IMR-90 (cell line): ENCODE data around the gene CALY. TPM values are rescaled to one million over a fixed set of nuclear protein-coding genes. Genes with fewer than 3 reads are reported as not detected.

Source experiments
- ATAC-seq: fragments of 200-7000 bp; cut with Tn5 transposase; 2 replicates; pipeline ENCODE4 v1.9.1; 2020; ENCODE audit warnings: low read depth, mild to moderate bottlenecking, moderate library complexity
- BruUV-seq: library from RNA; stranded (reverse); fragments of 400-500 nt; replicated peaks from 2 replicates; lab custom pipeline; 2021; lab: Mats Ljungman, UMichigan
- CTCF ChIA-PET: fragments of 300-600 bp; formaldehyde crosslinking; extraction: SDS; loops from one replicate; lab custom pipeline; 2021; ENCODE audit warnings: antibody characterized with exemption; lab: Yijun Ruan, JAX
- POLR2A ChIA-PET: fragments of 300-600 bp; sonication (Branson Sonifier 250); formaldehyde crosslinking; loops from one replicate; lab custom pipeline; 2022; ENCODE audit warnings: antibody characterized with exemption; ENCODE audit not compliant: unreplicated experiment; lab: Charles Lee
- DNase-seq: peaks from one replicate; pipeline ENCODE4 v3.0.0; 2013
- H2AFZ ChIP-seq: replicated peaks from 2 replicates; pipeline ENCODE3; 2013; ENCODE audit warnings: low read length, mild to moderate bottlenecking; ENCODE audit not compliant: poor library complexity
- H2AK5ac ChIP-seq: 2 replicates; pipeline ENCODE4 v1.6.1; 2013; ENCODE audit warnings: low read depth, low read length, inconsistent platforms
- H2AK9ac ChIP-seq: replicated peaks from 2 replicates; pipeline ENCODE3; 2013; ENCODE audit warnings: mild to moderate bottlenecking, low read depth, low read length, moderate library complexity; ENCODE audit not compliant: poor library complexity
- H2BK120ac ChIP-seq: 2 replicates; pipeline ENCODE4 v1.6.1; 2013; ENCODE audit warnings: low read depth, low read length, inconsistent platforms
- H2BK15ac ChIP-seq: 3 replicates; pipeline ENCODE4 v1.6.1; 2013; ENCODE audit warnings: low read depth, low read length, inconsistent platforms
- H2BK20ac ChIP-seq: 2 replicates; pipeline ENCODE4 v1.6.1; 2013; ENCODE audit warnings: low read depth, mild to moderate bottlenecking, inconsistent platforms, low read length, moderate library complexity
- H2BK5ac ChIP-seq: 2 replicates; pipeline ENCODE4 v1.6.1; 2013; ENCODE audit warnings: mild to moderate bottlenecking, low read depth, low read length, inconsistent platforms; ENCODE audit not compliant: poor library complexity, severe bottlenecking
- H3K14ac ChIP-seq: replicated peaks from 2 replicates; pipeline ENCODE4 v1.6.1; 2013; ENCODE audit warnings: low read depth, low read length, inconsistent platforms
- H3K18ac ChIP-seq: 2 replicates; pipeline ENCODE4 v1.6.1; 2013; ENCODE audit warnings: low read depth, low read length, control low read depth
- H3K23ac ChIP-seq: 2 replicates; pipeline ENCODE4 v1.6.1; 2013; ENCODE audit warnings: low read depth, low read length, inconsistent platforms
- H3K27ac ChIP-seq: 2 replicates; pipeline ENCODE4 v1.5.1; 2013; ENCODE audit warnings: mild to moderate bottlenecking, control low read depth, low read length; ENCODE audit not compliant: insufficient read depth
- H3K27me3 ChIP-seq: 2 replicates; pipeline ENCODE4 v1.6.1; 2013; ENCODE audit warnings: low read length; ENCODE audit not compliant: control insufficient read depth, insufficient read depth
- H3K36me3 ChIP-seq: 2 replicates; pipeline ENCODE4 v1.6.1; 2013; ENCODE audit warnings: low read length, mixed read lengths; ENCODE audit not compliant: control insufficient read depth, insufficient read depth
- H3K4ac ChIP-seq: 2 replicates; pipeline ENCODE4 v1.6.1; 2013; ENCODE audit warnings: low read depth, low read length, inconsistent platforms
- H3K4me1 ChIP-seq: 2 replicates; pipeline ENCODE4 v1.6.1; 2013; ENCODE audit warnings: low read length, mixed read lengths; ENCODE audit not compliant: control insufficient read depth, insufficient read depth
- H3K4me2 ChIP-seq: 2 replicates; pipeline ENCODE4 v1.6.1; 2013; ENCODE audit warnings: low read depth, mild to moderate bottlenecking, control low read depth, low read length, moderate library complexity
- H3K4me3 ChIP-seq: 2 replicates; pipeline ENCODE4 v1.5.1; 2013; ENCODE audit warnings: low read depth, mild to moderate bottlenecking, control low read depth, low read length, moderate library complexity; ENCODE audit not compliant: insufficient read depth
- H3K56ac ChIP-seq: 2 replicates; pipeline ENCODE4 v1.6.1; 2013; ENCODE audit warnings: low read length, inconsistent platforms; ENCODE audit not compliant: insufficient read depth; ENCODE audit errors: extremely low read depth
- H3K79me1 ChIP-seq, 2 experiments: 2 replicates each; pipeline ENCODE4 v1.6.1; 2013; ENCODE audit warnings: low read length in 2 of 2, inconsistent platforms in 1 of 2, low read depth in 1 of 2
- H3K9ac ChIP-seq: 2 replicates; pipeline ENCODE4 v1.6.1; 2013; ENCODE audit warnings: low read depth, low read length, control low read depth
- H3K9me1 ChIP-seq: 2 replicates; pipeline ENCODE4 v1.6.1; 2013; ENCODE audit warnings: low read length, inconsistent platforms; ENCODE audit not compliant: insufficient read depth
- H3K9me3 ChIP-seq: 2 replicates; pipeline ENCODE4 v1.6.1; 2013; ENCODE audit warnings: low read length; ENCODE audit not compliant: control insufficient read depth, insufficient read depth
- H4K20me1 ChIP-seq: 2 replicates; pipeline ENCODE4 v1.6.1; 2013; ENCODE audit warnings: low read length, inconsistent platforms; ENCODE audit not compliant: insufficient read depth
- H4K5ac ChIP-seq: 2 replicates; pipeline ENCODE4 v1.6.1; 2013; ENCODE audit warnings: mild to moderate bottlenecking, low read depth, low read length, control low read depth
- H4K8ac ChIP-seq, 2 experiments: 2 replicates each; pipeline ENCODE4 v1.6.1; 2013; ENCODE audit warnings: low read depth in 2 of 2, low read length in 2 of 2, control low read depth in 1 of 2, inconsistent platforms in 1 of 2
- H4K91ac ChIP-seq: 2 replicates; pipeline ENCODE4 v1.6.1; 2013; ENCODE audit warnings: low read depth, low read length, inconsistent platforms; ENCODE audit not compliant: insufficient read depth
- MAFK ChIP-seq: IDR thresholded peaks from 2 replicates; pipeline ENCODE4 v1.6.1; 2012; ENCODE audit warnings: low read depth, low read length, improper control_type of control experiment
- POLR2A ChIP-seq: IDR thresholded peaks from 2 replicates; pipeline ENCODE4 v1.6.1; 2012; ENCODE audit warnings: mild to moderate bottlenecking, low read depth, low read length
- WGBS, 2 experiments: methylation state at CpG; one replicate each; pipeline versions ENCODE4 v1.1.5 to v1.1.7; 2013; ENCODE audit warnings: missing lambda C conversion rate in 2 of 2; ENCODE audit not compliant: insufficient read length in 1 of 2; ENCODE audit errors: extremely low coverage in 2 of 2; 5-methylcytosine and 5-hydroxymethylcytosine counted together
- dilution Hi-C: fragments of 300-500 bp; cut with HindIII; formaldehyde crosslinking; loops from one replicate; pipeline ENCODE4 v1.14.3; 2018; ENCODE audit warnings: low sequenced_read_pairs; ENCODE audit not compliant: unreplicated experiment
- in situ Hi-C: fragments of 300-500 bp; cut with MboI; formaldehyde crosslinking; loops from 3 replicates; pipeline ENCODE4 v1.14.3; 2019; ENCODE audit warnings: low sequenced_read_pairs, inconsistent platforms, mixed read lengths
- intact Hi-C: fragments of 100-400 bp; cut with micrococcal nuclease; formaldehyde crosslinking; loops from 2 replicates; pipeline ENCODE4 v1.10.0; 2022
- microRNA-seq, 2 experiments: library from miRNA; stranded (forward) in 1 of 2; unstranded in 1 of 2; fragments of 10-50 nt in 1 of 2; fragments of <30 nt in 1 of 2; gene quantifications in 1 of 2; microRNA quantifications in 1 of 2; one replicate each; pipeline versions ENCODE3 to v1.1.0; 2013 to 2020; ENCODE audit not compliant: insufficient read depth in 1 of 2, insufficient read length in 1 of 2, unreplicated experiment in 1 of 2
- polyA plus RNA-seq, 3 experiments: library from polyadenylated mRNA; depleted of rRNA; stranded (reverse); fragments of >200 nt; gene quantifications; 2 replicates each; pipeline ENCODE4 v1.2.3, GENCODE V29; 2012; ENCODE audit warnings: low replicate concordance in 1 of 3
- small RNA-seq, 5 experiments: library from RNA; depleted of rRNA; stranded (forward); fragments of <200 nt; gene quantifications; one replicate each; pipeline ENCODE3, GENCODE V24; 2012
- total RNA-seq: library from RNA; depleted of rRNA; stranded (reverse); fragments of >200 nt; gene quantifications from 2 replicates; pipeline ENCODE4 v1.2.3, GENCODE V29; 2012; rRNA removed
- TF ChIP-seq, protein P1 (sequence below): fragments of 150-350 bp; IDR thresholded peaks from 2 replicates; pipeline ENCODE4 v1.6.1; 2016; ENCODE audit warnings: low read depth, mild to moderate bottlenecking, low read length, moderate library complexity, borderline replicate concordance
- TF ChIP-seq, protein P2 (sequence below): conservative IDR thresholded peaks from 2 replicates; pipeline ENCODE4 v1.5.1; 2012; ENCODE audit warnings: mild to moderate bottlenecking, low read depth, low read length, improper control_type of control experiment

Gene CALY
- total and polyA plus RNA-seq, 2 of the 4 experiments (the other 2 are of a cell fraction), result 0.34 TPM; not detected in 1

DNA sequence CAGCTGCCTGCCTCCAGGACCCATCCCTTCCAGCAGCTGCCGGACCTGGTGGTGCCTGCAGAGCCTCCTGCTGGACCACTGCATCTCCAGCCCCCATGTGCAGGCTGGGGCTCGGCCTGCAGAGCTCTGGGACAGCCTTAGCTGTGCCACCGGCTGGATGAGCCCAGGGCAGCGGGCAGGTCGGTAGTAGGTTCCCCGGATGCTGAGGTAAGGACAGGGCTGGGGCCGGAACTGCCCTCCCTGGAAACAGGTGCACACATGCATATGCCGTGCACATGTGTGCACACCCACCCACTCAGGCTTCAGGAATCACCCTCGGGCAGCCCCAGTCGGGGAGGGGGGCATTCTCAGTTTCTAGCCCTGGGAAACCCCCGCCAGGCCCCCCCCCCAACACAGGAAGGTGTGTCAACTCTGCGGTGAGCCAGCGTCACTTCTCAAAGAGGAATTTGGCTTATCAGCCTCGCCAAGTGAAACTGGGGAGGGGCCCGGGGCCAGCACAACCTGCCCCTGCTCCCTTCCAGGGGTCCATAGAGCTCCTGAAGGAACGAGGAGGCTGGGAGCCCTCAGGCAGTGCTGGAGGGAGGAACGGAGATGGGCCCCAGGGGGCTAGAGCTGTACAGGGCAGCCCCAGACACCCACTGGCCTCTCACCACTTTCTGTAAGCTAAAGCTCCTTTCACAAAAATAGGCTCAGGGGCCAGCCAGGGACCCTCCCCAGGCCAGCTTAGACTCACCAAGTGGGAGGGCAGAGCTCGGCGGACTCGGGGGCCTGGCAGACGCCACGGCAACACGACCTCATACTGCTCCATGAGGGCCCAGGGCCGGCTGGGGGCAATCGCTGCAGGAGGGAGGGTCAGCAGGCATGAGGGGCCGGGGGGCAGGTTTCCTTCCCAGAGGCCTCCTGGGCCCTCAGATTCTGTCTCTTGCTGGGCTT, 61.7 kb downstream of the CALY start:
- no peak overlapping the region for H2BK15ac ChIP-seq
- no TSS peak for BruUV-seq
- DNase-seq (no peak), ATAC-seq (no peak)
- H2AK5ac ChIP-seq, result no peak overlapping the region
- H2BK5ac ChIP-seq, result no peak overlapping the region
- no peak overlapping the region for H2AFZ ChIP-seq
- dilution Hi-C loops (no loop called here), intact Hi-C loops (no loop called here), in situ Hi-C loops (loop anchor here (25.0 kb wide), 1 partner anchor 613 kb away; no protein-coding TSS in a partner anchor)
- no peak overlapping the region for H3K4me2 ChIP-seq
- CTCF ChIA-PET, result no interaction called here
- TF ChIP-seq, protein P1, sequence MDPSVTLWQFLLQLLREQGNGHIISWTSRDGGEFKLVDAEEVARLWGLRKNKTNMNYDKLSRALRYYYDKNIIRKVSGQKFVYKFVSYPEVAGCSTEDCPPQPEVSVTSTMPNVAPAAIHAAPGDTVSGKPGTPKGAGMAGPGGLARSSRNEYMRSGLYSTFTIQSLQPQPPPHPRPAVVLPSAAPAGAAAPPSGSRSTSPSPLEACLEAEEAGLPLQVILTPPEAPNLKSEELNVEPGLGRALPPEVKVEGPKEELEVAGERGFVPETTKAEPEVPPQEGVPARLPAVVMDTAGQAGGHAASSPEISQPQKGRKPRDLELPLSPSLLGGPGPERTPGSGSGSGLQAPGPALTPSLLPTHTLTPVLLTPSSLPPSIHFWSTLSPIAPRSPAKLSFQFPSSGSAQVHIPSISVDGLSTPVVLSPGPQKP, result no peak
- TF ChIP-seq POLR2A, result no peak
- TF ChIP-seq MAFK, result no peak
- TF ChIP-seq, protein P2, sequence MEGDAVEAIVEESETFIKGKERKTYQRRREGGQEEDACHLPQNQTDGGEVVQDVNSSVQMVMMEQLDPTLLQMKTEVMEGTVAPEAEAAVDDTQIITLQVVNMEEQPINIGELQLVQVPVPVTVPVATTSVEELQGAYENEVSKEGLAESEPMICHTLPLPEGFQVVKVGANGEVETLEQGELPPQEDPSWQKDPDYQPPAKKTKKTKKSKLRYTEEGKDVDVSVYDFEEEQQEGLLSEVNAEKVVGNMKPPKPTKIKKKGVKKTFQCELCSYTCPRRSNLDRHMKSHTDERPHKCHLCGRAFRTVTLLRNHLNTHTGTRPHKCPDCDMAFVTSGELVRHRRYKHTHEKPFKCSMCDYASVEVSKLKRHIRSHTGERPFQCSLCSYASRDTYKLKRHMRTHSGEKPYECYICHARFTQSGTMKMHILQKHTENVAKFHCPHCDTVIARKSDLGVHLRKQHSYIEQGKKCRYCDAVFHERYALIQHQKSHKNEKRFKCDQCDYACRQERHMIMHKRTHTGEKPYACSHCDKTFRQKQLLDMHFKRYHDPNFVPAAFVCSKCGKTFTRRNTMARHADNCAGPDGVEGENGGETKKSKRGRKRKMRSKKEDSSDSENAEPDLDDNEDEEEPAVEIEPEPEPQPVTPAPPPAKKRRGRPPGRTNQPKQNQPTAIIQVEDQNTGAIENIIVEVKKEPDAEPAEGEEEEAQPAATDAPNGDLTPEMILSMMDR, result no peak
- H3K79me1 ChIP-seq, result peaks cover 0 to 3% of the 10 kb centered on the region in 2 experiments; a peak in 1 of 4 replicates
- 0 out of 2 replicates have a peak, but pooled peaks cover 4% of the 10 kb centered on the region for H3K9me1 ChIP-seq
- no peak overlapping the region for H3K56ac ChIP-seq
- 82% methylated on average over 4 of the region's 26 CpGs; no CpG with 5 or more reads in 1 of the 2 experiments for WGBS, 2 experiments
- H2BK20ac ChIP-seq, result no peak overlapping the region
- peaks cover 7% of the 10 kb centered on the region; the same call in 1 of the 2 replicates for H4K20me1 ChIP-seq
- no peak overlapping the region for H3K4me3 ChIP-seq
- H2BK120ac ChIP-seq, result no peak overlapping the region
- H2AK9ac ChIP-seq, result no peak overlapping the region
- H3K9me3 ChIP-seq, result no peaks in the 10 kb centered on the region
- H3K23ac ChIP-seq, result no peak overlapping the region
- H4K8ac ChIP-seq, result no peak overlapping the region
- no peak overlapping the region for H4K5ac ChIP-seq
- no peak overlapping the region for H4K91ac ChIP-seq
- peaks cover 9% of the 10 kb centered on the region; the same call in 1 of the 2 replicates for H3K36me3 ChIP-seq
- peaks cover 10% of the 10 kb centered on the region for H3K4me1 ChIP-seq
- no peak overlapping the region for H3K9ac ChIP-seq
- no peak overlapping the region for H3K27ac ChIP-seq
- H3K18ac ChIP-seq, result no peak overlapping the region
- POLR2A ChIA-PET, result no interaction called here
- no peak overlapping the region for H3K14ac ChIP-seq
- no peak overlapping the region for H3K4ac ChIP-seq
- H3K27me3 ChIP-seq, result peaks cover 9% of the 10 kb centered on the region

Small RNAs within 50 kb of the gene (microRNA-seq; reads per million reads assigned to microRNA genes)
- not detected for gene AL360181.4 (ENCODE audit: insufficient read depth, insufficient read length)
- gene BANF1P2 (ENCODE audit: insufficient read depth, insufficient read length), result not detected
- gene MIR3944 (ENCODE audit: insufficient read depth in 1 of 2, insufficient read length in 1 of 2, unreplicated experiment in 1 of 2), result 1.1 to 2.1 reads per million in 2 experiments

Small RNAs within 50 kb of the gene (small RNA-seq; reads per million reads assigned to genes)
- gene AL360181.4 (0 reads per million in 5 experiments), gene BANF1P2 (0 reads per million in 5 experiments), gene MIR3944 (0 reads per million in 5 experiments)

Other genes with a start within 250 kb of the CALY start
- gene ADGRA1, start 249.0 kb downstream of the CALY start, total RNA-seq, result not detected in 2 replicates
- gene ADGRA1, start 249.0 kb downstream of the CALY start, polyA plus RNA-seq (2012; rRNA removed), result not detected in 2 replicates
- 0.18 and 0.56 TPM in 2 replicates for gene KNDC1, start 176.7 kb downstream of the CALY start, total RNA-seq
- 1.1 TPM in 2 replicates for gene KNDC1, start 176.7 kb downstream of the CALY start, polyA plus RNA-seq (2012; rRNA removed)
- not detected in 2 replicates for gene UTF1, start 106.7 kb downstream of the CALY start, total RNA-seq
- gene UTF1, start 106.7 kb downstream of the CALY start, polyA plus RNA-seq (2012; rRNA removed), result not detected in 2 replicates
- not detected in 2 replicates for gene VENTX, start 99.0 kb downstream of the CALY start, total RNA-seq
- gene VENTX, start 99.0 kb downstream of the CALY start, polyA plus RNA-seq (2012; rRNA removed), result not detected in 2 replicates
- gene ADAM8, start 60.0 kb downstream of the CALY start, total RNA-seq, result under 0.01 and 0.28 TPM in 2 replicates
- 0.74 and 0.90 TPM in 2 replicates for gene ADAM8, start 60.0 kb downstream of the CALY start, polyA plus RNA-seq (2012; rRNA removed)
- gene TUBGCP2, start 28.0 kb downstream of the CALY start, total RNA-seq, result 65.0 and 72.6 TPM in 2 replicates
- gene TUBGCP2, start 28.0 kb downstream of the CALY start, polyA plus RNA-seq (2012; rRNA removed), result 48.1 and 48.6 TPM in 2 replicates
- gene ZNF511, start 28.0 kb downstream of the CALY start, total RNA-seq, result 13.6 and 14.2 TPM in 2 replicates
- gene ZNF511, start 28.0 kb downstream of the CALY start, polyA plus RNA-seq (2012; rRNA removed), result 32.6 and 36.8 TPM in 2 replicates
- not detected in 2 replicates for gene PRAP1, start 10.5 kb upstream of the CALY start, total RNA-seq
- not detected in 2 replicates for gene PRAP1, start 10.5 kb upstream of the CALY start, polyA plus RNA-seq (2012; rRNA removed)
- gene FUOM, start 21.1 kb upstream of the CALY start, total RNA-seq, result 26.3 and 28.1 TPM in 2 replicates
- gene FUOM, start 21.1 kb upstream of the CALY start, polyA plus RNA-seq (2012; rRNA removed), result 52.8 and 71.2 TPM in 2 replicates
- gene ECHS1, start 36.5 kb upstream of the CALY start, total RNA-seq, result 60.8 and 71.1 TPM in 2 replicates
- gene ECHS1, start 36.5 kb upstream of the CALY start, polyA plus RNA-seq (2012; rRNA removed), result 83.3 and 84.2 TPM in 2 replicates
- 3.6 and 3.8 TPM in 2 replicates for gene PAOX, start 42.4 kb upstream of the CALY start, total RNA-seq
- gene PAOX, start 42.4 kb upstream of the CALY start, polyA plus RNA-seq (2012; rRNA removed), result 4.3 and 4.5 TPM in 2 replicates
- gene MTG1, start 57.3 kb upstream of the CALY start, total RNA-seq, result 38.0 and 38.5 TPM in 2 replicates
- gene MTG1, start 57.3 kb upstream of the CALY start, polyA plus RNA-seq (2012; rRNA removed), result 64.8 and 70.0 TPM in 2 replicates
- 0.28 and 0.36 TPM in 2 replicates for gene SPRN, start 87.7 kb upstream of the CALY start, total RNA-seq
- gene SPRN, start 87.7 kb upstream of the CALY start, polyA plus RNA-seq (2012; rRNA removed), result 2.3 and 2.4 TPM in 2 replicates
- gene SCART1, start 117.0 kb upstream of the CALY start, total RNA-seq, result 0.28 and 0.54 TPM in 2 replicates
- gene SCART1, start 117.0 kb upstream of the CALY start, polyA plus RNA-seq (2012; rRNA removed), result 1.5 and 2.1 TPM in 2 replicates
- 0.36 and 0.56 TPM in 2 replicates for gene CYP2E1, start 190.5 kb upstream of the CALY start, total RNA-seq
- 1.1 and 1.7 TPM in 2 replicates for gene CYP2E1, start 190.5 kb upstream of the CALY start, polyA plus RNA-seq (2012; rRNA removed)
- gene SYCE1, start 228.7 kb upstream of the CALY start, total RNA-seq, result not detected in 2 replicates
- gene SYCE1, start 228.7 kb upstream of the CALY start, polyA plus RNA-seq (2012; rRNA removed), result not detected in 2 replicates